ENCODE measurements around the gene XRCC3.

XRCC3 gene

DNA sequence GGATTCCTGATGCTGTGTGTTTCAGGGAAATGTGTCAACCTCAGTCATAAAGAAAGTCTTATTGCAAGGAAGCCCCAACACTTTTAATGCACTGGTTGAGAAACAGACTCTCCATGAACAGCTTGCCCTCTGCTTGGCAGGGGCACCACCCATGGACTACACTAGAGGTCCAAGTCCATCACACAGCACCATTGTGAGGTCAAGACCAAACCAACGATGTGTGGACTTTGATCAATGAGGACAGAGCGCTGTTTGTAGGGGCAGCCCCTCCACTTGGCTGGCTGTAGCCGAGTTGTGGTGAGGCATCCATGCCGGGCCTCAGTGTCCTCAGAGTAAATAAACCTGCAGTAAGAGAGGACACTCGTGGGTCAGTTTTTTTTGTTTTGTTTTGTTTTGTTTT lies 30.2 kb upstream of the XRCC3 start:
- no peak for DNase-seq
- no peak overlapping the region for H3K4me3 ChIP-seq (ENCODE audit: low read depth, low read length)
- TF ChIP-seq, protein P1, sequence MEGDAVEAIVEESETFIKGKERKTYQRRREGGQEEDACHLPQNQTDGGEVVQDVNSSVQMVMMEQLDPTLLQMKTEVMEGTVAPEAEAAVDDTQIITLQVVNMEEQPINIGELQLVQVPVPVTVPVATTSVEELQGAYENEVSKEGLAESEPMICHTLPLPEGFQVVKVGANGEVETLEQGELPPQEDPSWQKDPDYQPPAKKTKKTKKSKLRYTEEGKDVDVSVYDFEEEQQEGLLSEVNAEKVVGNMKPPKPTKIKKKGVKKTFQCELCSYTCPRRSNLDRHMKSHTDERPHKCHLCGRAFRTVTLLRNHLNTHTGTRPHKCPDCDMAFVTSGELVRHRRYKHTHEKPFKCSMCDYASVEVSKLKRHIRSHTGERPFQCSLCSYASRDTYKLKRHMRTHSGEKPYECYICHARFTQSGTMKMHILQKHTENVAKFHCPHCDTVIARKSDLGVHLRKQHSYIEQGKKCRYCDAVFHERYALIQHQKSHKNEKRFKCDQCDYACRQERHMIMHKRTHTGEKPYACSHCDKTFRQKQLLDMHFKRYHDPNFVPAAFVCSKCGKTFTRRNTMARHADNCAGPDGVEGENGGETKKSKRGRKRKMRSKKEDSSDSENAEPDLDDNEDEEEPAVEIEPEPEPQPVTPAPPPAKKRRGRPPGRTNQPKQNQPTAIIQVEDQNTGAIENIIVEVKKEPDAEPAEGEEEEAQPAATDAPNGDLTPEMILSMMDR (IDR thresholded peaks at IDR 0.05; ENCODE audit: low read depth, low read length) = no peak
- no peaks in the 10 kb centered on the region for H3K27me3 ChIP-seq
- H3K36me3 ChIP-seq = peaks cover 93% of the 10 kb centered on the region
- H3K4me1 ChIP-seq = no peaks in the 10 kb centered on the region
- no peaks in the 10 kb centered on the region for H3K9me3 ChIP-seq

DNA sequence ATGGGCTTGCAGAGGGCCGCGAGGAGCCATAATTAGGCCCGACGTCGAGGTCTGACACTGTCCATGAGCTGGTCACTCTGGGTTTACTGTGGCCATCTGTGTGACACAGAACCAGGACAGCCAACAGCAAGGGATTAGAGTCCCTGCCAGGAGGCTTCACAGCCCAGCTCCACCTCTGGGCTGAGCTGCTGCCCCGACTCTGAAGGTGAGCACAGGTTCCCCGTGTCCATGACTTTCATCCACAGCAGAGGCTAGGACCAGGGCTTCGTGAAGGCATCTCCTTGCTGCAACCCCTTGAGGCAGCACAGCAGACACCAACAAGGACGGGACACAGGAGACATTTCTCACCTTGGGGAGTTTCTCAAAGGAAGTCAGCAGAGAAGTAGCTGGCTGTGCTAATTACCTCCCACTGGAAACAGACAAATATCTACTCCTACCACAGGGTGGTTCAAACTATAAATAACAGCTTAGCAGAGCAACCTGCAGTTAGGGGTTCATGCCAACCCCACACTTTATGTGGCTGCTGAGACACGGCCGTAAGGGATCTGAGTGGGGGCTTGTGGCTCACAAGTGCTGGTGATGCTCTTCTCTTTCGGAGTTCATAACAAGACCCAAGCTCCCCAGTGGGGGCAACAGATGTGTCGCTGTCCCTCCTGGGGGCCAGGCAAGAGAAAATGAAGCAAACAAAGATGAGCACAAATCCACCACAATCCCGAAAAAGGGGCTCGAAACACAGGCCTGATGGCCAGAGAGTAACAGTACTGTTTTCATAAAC lies 29.6 kb upstream of the XRCC3 start:
- no peaks in the 10 kb centered on the region for H3K9me3 ChIP-seq
- no peaks in the 10 kb centered on the region for H3K4me1 ChIP-seq
- DNase-seq = no peak
- TF ChIP-seq, protein P1 (IDR thresholded peaks at IDR 0.05; ENCODE audit: low read depth, low read length) = no peak
- no peak overlapping the region for H3K4me3 ChIP-seq (ENCODE audit: low read depth, low read length)
- no peaks in the 10 kb centered on the region for H3K27me3 ChIP-seq
- H3K36me3 ChIP-seq = peaks cover 93% of the 10 kb centered on the region

DNA sequence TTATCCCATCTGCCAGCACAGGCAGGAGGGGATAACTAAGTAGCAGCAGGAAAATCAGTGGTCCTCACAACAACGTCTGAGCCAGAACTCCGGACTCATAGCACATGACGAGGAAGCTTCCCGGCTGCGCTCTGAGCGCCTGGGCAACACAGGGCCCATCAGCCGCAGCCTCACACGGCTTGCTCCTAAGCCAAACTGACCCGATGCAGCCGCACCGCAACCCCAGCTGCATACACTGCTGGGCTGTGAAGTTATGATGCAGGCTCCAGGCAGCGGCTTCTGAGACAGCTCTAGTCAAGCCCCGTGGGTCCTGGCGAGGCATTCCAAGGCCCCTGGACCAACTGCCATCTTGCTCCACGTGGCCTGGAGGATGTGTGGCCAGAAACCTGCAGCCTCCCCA lies 28.4 kb upstream of the XRCC3 start:
- Histone ChIP-seq H3K36me3 (peaks cover 93% of the 10 kb centered on the region), H3K4me3 (ENCODE audit: low read depth, low read length) (no peak overlapping the region), H3K27me3 (no peaks in the 10 kb centered on the region), H3K4me1 (no peaks in the 10 kb centered on the region), H3K9me3 (no peaks in the 10 kb centered on the region)
- DNase-seq = no peak
- TF ChIP-seq, protein P1 (IDR thresholded peaks at IDR 0.05; ENCODE audit: low read depth, low read length) = no peak

DNA sequence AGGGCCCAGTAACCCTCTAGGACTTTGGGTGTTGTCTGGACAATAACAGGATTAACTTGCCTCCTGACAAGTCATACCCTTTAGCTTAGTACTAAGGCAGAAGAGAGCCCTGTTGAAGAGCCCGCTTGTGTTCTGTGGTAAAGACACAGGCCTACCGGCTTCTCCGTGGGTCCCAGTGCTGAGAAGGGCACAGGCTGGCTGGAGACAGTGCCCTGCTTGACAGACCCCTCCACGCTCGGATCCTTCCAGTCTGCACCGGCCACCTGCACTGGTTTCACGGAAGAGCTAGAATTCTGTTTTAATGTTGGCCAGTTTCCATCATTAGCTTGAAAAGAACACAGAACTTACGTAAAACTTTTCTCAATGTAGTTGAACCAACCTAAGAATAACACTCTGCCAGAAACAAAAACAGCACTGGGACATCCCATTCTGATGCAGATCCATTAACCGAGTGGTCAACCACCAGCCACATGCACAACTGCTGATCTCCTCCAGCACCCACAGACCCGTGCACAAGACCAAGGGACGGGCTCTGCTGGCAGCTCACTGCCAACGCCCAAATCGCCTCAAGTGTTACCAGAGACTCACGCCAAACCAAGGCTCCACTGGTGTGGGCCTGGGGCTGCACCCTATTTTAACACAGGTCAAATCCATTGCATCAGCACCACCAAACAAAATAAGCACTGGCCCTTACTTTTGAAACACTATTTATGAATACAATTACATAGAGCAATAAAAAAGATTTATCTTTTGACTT lies 27.4 kb upstream of the XRCC3 start:
- Histone ChIP-seq H3K9me3 (no peaks in the 10 kb centered on the region), H3K27me3 (no peaks in the 10 kb centered on the region), H3K4me3 (ENCODE audit: low read depth, low read length) (no peak overlapping the region), H3K4me1 (no peaks in the 10 kb centered on the region), H3K36me3 (peaks cover 93% of the 10 kb centered on the region)
- TF ChIP-seq, protein P1 (IDR thresholded peaks at IDR 0.05; ENCODE audit: low read depth, low read length) = no peak
- no peak for DNase-seq

DNA sequence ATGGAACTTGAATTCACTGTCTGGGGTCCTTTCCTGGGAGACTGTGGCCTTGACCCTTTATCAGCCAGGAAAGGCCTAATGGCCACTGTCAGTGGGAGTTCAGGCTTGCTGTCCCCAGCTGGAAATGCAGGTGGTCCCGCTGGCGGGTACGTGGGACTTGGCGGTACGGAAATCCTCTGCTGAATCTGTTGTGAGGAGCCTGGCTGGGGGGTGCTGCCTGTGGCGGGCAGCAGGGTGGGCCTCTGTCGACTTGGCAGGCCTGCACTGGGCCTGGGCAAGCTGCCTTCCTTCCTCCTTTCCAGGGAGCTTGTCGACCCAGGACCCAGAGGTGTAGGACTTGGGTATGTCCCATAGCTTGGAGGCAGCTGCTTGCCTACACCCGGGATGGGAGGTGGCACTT lies 26.6 kb upstream of the XRCC3 start:
- no peak for DNase-seq
- Histone ChIP-seq H3K9me3 (no peaks in the 10 kb centered on the region), H3K4me1 (no peaks in the 10 kb centered on the region), H3K4me3 (ENCODE audit: low read depth, low read length) (no peak overlapping the region), H3K27me3 (no peaks in the 10 kb centered on the region), H3K36me3 (peaks cover 93% of the 10 kb centered on the region)
- TF ChIP-seq, protein P1 (IDR thresholded peaks at IDR 0.05; ENCODE audit: low read depth, low read length) = no peak
